HFFc6 (cell line): Measurements from ENCODE around the gene COTL1. TPM values are rescaled to one million over a fixed set of nuclear protein-coding genes. Genes with fewer than 3 reads are reported as not detected.

Experiments
- DNase-seq: peaks from one replicate; pipeline ENCODE4 v3.0.0-alpha.2; 2018
- H3K27ac Mint-ChIP-seq: 2 replicates; pipeline ENCODE4 v1.8.0; 2020; ENCODE audit warnings: mild to moderate bottlenecking, mixed read lengths
- H3K27me3 Mint-ChIP-seq: 2 replicates; pipeline ENCODE4 v1.8.0; 2021; ENCODE audit warnings: mild to moderate bottlenecking, moderate library complexity, mixed read lengths; ENCODE audit not compliant: insufficient read depth
- H3K36me3 Mint-ChIP-seq: 2 replicates; pipeline ENCODE4 v1.8.0; 2021; ENCODE audit warnings: low read depth, mixed read lengths
- H3K4me1 Mint-ChIP-seq: 2 replicates; pipeline ENCODE4 v1.8.0; 2020; ENCODE audit warnings: low read depth, mixed read lengths
- H3K4me3 Mint-ChIP-seq: 2 replicates; pipeline ENCODE4 v1.8.0; 2020; ENCODE audit warnings: mild to moderate bottlenecking, moderate library complexity, mixed read lengths
- H3K9me3 Mint-ChIP-seq: 2 replicates; pipeline ENCODE4 v1.8.0; 2020; ENCODE audit warnings: mild to moderate bottlenecking, mixed read lengths
- CTCF ChIP-seq: fragments of 200-600 bp; sonication (generic); IDR thresholded peaks from 2 replicates; pipeline ENCODE4 v1.5.0; 2021; ENCODE audit warnings: antibody characterized with exemption, mild to moderate bottlenecking
- total RNA-seq, 6 experiments: library from RNA; stranded (reverse); fragmentation: NEBNext Ultra II Directional; extraction: Animal tissue kit (Norgen Biotek cat#: 25700); gene quantifications; 2 replicates in 1 of 6; 3 replicates in 5 of 6; pipeline ENCODE4 v1.2.3, GENCODE V29; 2021

Gene COTL1
- total RNA-seq, 6 experiments from 2014 or later = 580 to 681 (median 632) TPM

GRCh38 chr16:84595052-84595481 lies 22.8 kb downstream of the COTL1 start:
- TF ChIP-seq CTCF = no peak
- H3K9me3 Mint-ChIP-seq = no peaks in the 10 kb centered on the region
- H3K4me3 Mint-ChIP-seq = no peak overlapping the region
- no peak overlapping the region for H3K27ac Mint-ChIP-seq
- peaks cover 39% of the 10 kb centered on the region for H3K36me3 Mint-ChIP-seq
- H3K27me3 Mint-ChIP-seq = no peaks in the 10 kb centered on the region; the same call in none of the 2 replicates
- H3K4me1 Mint-ChIP-seq = peaks cover 55% of the 10 kb centered on the region
- DNase-seq = no peak

- H3K4me3 Mint-ChIP-seq = no peak overlapping the region
- TF ChIP-seq CTCF = no peak
- H3K27me3 Mint-ChIP-seq = no peaks in the 10 kb centered on the region; the same call in 1 of the 2 replicates
- H3K9me3 Mint-ChIP-seq = no peaks in the 10 kb centered on the region
- H3K27ac Mint-ChIP-seq = no peak overlapping the region
- peaks cover 43% of the 10 kb centered on the region for H3K36me3 Mint-ChIP-seq
- H3K4me1 Mint-ChIP-seq = peaks cover 52% of the 10 kb centered on the region
- DNase-seq = no peak
Observed at GRCh38 chr16:84594725-84595038, 23.2 kb downstream of the COTL1 start.

GRCh38 chr16:84593825-84594724 lies 23.8 kb downstream of the COTL1 start:
- Mint-ChIP-seq H3K36me3 (peaks cover 49% of the 10 kb centered on the region), H3K4me3 (no peak overlapping the region), H3K27ac (peak overlapping the region; percentile 40; the same call in 1 of the 2 replicates), H3K27me3 (no peaks in the 10 kb centered on the region; the same call in 1 of the 2 replicates), H3K4me1 (peaks cover 46% of the 10 kb centered on the region), H3K9me3 (no peaks in the 10 kb centered on the region)
- TF ChIP-seq CTCF = no peak
- DNase-seq = no peak

- no peaks in the 10 kb centered on the region; the same call in 1 of the 2 replicates for H3K27me3 Mint-ChIP-seq
- peaks cover 58% of the 10 kb centered on the region for H3K36me3 Mint-ChIP-seq
- H3K9me3 Mint-ChIP-seq = no peaks in the 10 kb centered on the region
- no peak for TF ChIP-seq CTCF
- peaks cover 38% of the 10 kb centered on the region for H3K4me1 Mint-ChIP-seq
- H3K4me3 Mint-ChIP-seq = no peak overlapping the region
- DNase-seq = no peak
- no peak overlapping the region; the same call in 1 of the 2 replicates for H3K27ac Mint-ChIP-seq
Observed at GRCh38 chr16:84592718-84593117, 25.2 kb downstream of the COTL1 start.

- no peaks in the 10 kb centered on the region; the same call in 1 of the 2 replicates for H3K27me3 Mint-ChIP-seq
- H3K4me3 Mint-ChIP-seq = no peak overlapping the region
- no peak overlapping the region for H3K27ac Mint-ChIP-seq
- H3K9me3 Mint-ChIP-seq = no peaks in the 10 kb centered on the region
- TF ChIP-seq CTCF = no peak
- DNase-seq = no peak
- peaks cover 45% of the 10 kb centered on the region for H3K36me3 Mint-ChIP-seq
- peaks cover 25% of the 10 kb centered on the region for H3K4me1 Mint-ChIP-seq
Observed at GRCh38 chr16:84589975-84590719, 27.7 kb downstream of the COTL1 start.
